DOHH2 (cell line): Measurements from ENCODE around the gene MYH7B.

Source experiments
- EZH2phosphoT487 ChIP-seq: fragments of 200-600 bp; sonication (generic); IDR thresholded peaks from 2 replicates; pipeline ENCODE4 v1.6.1; 2017; ENCODE audit warnings: borderline replicate concordance, mild to moderate bottlenecking, antibody characterized with exemption, low read length, moderate library complexity, mixed read lengths
- TF ChIP-seq, protein P1 (sequence below): fragments of 200-600 bp; sonication (generic); IDR thresholded peaks from one replicate; pipeline ENCODE4 v1.5.1; 2014; ENCODE audit warnings: antibody characterized with exemption, mild to moderate bottlenecking, low read depth, low read length; ENCODE audit not compliant: poor library complexity, severe bottlenecking

DNA sequence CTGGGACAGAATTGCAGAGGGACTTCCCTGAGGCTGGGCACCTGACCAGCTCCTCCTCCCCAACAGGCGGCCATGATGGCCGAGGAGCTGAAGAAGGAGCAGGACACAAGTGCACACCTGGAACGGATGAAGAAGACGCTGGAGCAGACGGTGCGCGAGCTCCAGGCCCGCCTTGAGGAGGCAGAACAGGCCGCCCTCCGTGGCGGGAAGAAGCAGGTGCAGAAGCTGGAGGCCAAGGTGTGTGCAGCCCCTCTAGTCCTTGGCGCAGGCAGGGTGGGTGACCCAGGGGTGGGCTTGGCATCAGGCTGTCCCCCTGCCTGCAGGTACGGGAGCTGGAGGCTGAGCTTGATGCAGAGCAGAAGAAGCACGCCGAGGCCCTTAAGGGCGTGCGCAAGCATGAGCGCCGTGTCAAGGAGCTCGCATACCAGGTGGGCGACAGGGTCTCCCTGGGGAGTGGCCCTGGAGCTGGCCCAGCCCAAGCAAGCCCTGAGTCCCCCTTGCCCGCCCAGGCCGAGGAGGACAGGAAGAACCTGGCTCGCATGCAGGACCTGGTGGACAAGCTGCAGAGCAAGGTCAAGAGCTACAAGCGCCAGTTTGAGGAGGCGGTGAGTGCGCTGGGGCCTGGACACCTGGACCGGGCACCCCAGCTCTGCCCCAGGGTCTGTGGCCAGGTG lies 45.4 kb downstream of the MYH7B start:
- TF ChIP-seq, protein P1, sequence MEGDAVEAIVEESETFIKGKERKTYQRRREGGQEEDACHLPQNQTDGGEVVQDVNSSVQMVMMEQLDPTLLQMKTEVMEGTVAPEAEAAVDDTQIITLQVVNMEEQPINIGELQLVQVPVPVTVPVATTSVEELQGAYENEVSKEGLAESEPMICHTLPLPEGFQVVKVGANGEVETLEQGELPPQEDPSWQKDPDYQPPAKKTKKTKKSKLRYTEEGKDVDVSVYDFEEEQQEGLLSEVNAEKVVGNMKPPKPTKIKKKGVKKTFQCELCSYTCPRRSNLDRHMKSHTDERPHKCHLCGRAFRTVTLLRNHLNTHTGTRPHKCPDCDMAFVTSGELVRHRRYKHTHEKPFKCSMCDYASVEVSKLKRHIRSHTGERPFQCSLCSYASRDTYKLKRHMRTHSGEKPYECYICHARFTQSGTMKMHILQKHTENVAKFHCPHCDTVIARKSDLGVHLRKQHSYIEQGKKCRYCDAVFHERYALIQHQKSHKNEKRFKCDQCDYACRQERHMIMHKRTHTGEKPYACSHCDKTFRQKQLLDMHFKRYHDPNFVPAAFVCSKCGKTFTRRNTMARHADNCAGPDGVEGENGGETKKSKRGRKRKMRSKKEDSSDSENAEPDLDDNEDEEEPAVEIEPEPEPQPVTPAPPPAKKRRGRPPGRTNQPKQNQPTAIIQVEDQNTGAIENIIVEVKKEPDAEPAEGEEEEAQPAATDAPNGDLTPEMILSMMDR = no peak
- no peak for TF ChIP-seq EZH2phosphoT487
